ENCODE data around the gene TMPRSS11E. TPM values are rescaled to one million over a fixed set of nuclear protein-coding genes. Genes with fewer than 3 reads are reported as not detected.

Gene TMPRSS11E
- total RNA-seq, 1 donor from 2014 or later = not detected

Other genes starting within 250 kb of the TMPRSS11E start
- not detected for gene TMPRSS11B, start 201.8 kb upstream of the TMPRSS11E start, total RNA-seq
- 25.2 TPM for gene YTHDC1, start 97.4 kb upstream of the TMPRSS11E start, total RNA-seq
- 9.8 TPM for gene UGT2B17, start 128.9 kb downstream of the TMPRSS11E start, total RNA-seq
- 111 TPM for gene UGT2B15, start 223.2 kb downstream of the TMPRSS11E start, total RNA-seq